NCI-H187 treated with DMSO at 0.1 percent for 48 hours (cell line): Measurements from ENCODE around the gene SPTLC1.
"Not testable (repeated sequence)": the region's sequence is repeated elsewhere in the genome, so short reads cannot be mapped to it uniquely, and the experiment has no call there.

ENCODE experiments used
- DNase-seq: peaks from one replicate; lab custom pipeline; 2025; lab: John Stamatoyannopoulos, UW

The SPTLC1 gene

DNA sequence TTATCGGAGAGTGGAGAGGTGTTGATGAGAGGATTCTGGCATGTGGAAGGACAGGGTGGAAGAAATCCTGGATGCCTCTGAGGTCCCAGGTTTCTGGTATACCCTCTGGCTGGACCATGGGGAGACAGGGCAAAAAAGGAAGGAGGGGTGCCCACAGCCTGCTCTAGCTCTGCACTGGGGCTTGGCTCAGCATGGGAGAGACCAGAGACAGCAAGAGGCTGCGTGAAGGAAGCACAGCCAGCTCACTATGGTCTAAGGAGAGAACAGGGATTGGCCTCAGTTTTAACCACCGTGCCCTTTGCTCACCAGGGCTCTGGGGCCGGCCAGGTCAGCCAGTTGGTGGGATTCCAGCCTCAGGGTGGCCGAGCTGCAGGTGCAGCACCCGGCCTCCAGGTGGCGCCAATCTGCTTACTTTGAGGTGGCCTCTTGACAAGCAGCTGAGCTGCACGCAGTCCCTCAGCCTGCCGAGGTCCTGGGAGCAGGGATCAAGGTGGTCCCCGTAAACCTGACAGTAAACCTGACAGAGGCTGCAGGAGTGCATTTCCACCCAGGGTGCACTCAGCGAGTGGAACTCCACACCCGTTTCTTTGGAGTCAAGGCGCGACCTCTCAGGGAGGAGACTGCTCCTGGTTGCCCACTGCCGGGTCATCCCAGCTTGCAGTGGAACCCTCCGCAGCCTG, 25.0 kb upstream of the SPTLC1 start:
- DNase-seq = no peak

GRCh38 chr9:92138960-92139540, 23.8 kb upstream of the SPTLC1 start:
- not testable (repeated sequence) for DNase-seq

- no peak for DNase-seq
These were observed 23.1 kb upstream of the SPTLC1 start for GRCh38 chr9:92138157-92138959.

DNA sequence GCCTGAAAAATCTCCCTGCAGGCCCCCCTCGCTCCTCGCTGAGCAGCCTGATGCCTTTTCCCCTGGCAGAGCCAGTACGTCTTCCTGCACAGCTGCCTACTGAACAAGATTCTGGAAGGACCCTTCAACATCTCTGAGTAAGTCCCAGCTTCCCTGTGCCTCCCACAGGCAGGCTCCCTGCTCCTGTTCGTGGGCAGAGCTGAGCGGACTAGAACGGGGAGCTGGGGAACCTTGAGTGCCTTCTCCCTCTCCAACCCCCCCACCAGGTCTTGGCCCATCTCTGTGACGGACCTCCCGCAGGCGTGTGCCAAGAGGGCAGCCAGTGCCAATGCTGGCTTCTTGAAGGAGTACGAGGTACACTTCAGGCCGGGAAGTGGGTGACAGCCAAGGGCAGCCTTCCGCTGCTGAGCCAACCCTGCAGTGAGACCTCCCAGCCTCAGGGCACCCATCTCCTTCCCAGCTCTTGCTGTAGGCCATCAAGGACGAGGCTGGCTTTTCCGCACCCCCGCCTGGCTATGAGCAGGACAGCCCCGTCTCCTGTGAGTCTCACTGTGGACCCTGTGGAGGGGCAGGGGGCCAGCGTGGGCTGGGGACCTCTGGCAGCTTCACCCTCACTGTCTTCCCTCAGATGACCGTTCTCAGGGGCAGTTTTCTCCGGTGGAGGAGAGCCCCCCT, 21.1 kb upstream of the SPTLC1 start:
- DNase-seq = no peak

- DNase-seq = no peak
These were observed 20.4 kb upstream of the SPTLC1 start for GRCh38 chr9:92135576-92135975.

- DNase-seq = no peak
These were observed 18.9 kb upstream of the SPTLC1 start for GRCh38 chr9:92133949-92134604.

DNA sequence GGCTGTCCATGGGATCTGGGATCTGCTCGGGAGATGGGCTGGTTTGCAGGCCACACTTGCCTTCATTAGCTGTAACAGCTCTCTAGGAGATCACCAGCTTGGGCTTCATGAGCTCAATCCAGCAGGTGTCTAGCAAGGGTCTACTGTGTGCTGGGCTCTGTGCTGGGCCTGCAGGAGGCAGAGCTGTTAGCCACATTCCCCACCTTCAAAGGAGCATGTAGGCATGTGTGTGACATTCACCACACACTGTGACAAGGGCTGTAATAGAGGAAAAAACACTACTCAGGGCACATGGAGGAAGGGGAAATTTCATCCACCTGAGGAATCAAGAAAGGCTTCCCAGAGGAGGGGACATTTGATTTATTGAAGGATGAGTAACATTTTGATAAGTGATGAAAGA, 17.7 kb upstream of the SPTLC1 start:
- not testable (repeated sequence) for DNase-seq

- DNase-seq = no peak
These were observed 17.3 kb upstream of the SPTLC1 start for GRCh38 chr9:92132501-92132900.

DNA sequence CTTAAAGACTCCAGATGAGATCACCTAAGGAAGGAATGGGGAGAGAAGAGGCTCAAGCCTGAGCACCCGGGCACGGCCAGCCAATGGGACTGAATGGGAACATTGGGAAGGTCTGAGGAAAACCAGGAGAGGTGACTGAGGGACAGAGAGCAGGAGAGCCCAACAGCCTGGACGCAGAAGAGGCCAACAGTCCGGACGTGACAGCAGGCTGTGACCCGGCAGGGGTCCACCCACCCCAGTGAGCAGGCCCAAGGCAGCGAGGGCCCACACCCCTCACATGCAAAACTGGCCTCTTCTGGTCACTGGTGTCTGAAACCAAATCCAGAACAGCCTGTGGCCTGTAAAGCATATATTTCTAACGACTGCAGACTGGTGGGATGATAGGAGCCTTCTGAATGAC, 7.6 kb upstream of the SPTLC1 start:
- no peak for DNase-seq

- no peak for DNase-seq
These were observed 6.8 kb upstream of the SPTLC1 start for GRCh38 chr9:92122061-92122460.

GRCh38 chr9:92121265-92121664, 6.1 kb upstream of the SPTLC1 start:
- no peak for DNase-seq

DNA sequence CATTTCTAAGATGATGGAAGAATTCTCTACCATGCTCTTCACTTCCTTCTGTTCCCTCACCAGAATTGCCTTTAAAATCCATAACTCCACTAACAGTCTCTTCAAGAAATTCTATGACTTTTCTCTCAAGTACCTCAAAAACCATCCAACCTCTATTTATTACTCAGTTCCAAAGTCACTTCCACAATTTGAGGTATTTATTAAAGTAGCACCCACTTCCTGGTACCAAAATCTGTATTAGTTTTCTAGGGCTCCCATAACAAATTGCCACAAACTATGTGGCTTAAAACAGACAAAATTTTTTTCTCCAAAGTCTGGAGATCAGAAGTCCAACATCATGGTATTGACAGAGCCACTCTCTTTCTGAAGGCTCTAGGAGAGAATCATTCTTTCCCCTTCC, 4.9 kb upstream of the SPTLC1 start:
- DNase-seq = no peak

DNA sequence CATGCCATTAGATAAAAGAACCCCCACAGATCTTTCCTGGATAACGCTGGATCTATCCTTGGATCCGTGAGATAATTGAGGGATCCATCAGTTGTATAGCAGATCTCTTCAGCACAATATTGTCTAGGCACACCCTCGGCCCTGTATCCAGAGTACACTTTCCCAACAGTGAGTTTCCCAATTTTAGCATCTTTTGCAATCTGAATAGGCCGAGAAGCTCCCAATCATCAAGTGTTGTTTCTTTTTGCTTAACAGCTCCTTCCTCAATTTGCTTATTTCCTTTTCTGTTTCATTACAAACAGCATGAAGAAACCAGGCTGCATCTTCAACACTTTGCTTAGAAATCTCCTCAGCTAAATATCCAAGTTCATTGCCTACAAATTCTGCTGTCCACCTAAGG, 4.4 kb upstream of the SPTLC1 start:
- no peak for DNase-seq

DNA sequence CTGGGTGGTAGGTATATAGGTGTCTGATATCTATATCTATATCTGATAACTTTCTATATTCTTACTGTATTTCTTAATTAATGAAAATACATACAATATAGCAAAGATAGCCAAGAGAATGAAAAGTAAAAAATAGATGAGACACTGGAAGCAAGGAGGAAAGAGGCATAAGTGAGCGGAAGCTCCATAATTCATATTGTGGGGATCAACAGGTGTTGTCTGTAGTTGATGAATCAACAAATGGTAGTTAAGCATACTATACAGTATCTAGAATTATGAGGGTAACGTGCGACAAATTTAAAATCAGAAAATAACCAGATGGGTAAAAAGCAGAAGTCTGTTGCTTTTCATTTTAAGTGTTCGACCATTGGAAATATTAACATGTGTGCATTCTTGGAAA, 7.1 kb downstream of the SPTLC1 start:
- DNase-seq = no peak

DNA sequence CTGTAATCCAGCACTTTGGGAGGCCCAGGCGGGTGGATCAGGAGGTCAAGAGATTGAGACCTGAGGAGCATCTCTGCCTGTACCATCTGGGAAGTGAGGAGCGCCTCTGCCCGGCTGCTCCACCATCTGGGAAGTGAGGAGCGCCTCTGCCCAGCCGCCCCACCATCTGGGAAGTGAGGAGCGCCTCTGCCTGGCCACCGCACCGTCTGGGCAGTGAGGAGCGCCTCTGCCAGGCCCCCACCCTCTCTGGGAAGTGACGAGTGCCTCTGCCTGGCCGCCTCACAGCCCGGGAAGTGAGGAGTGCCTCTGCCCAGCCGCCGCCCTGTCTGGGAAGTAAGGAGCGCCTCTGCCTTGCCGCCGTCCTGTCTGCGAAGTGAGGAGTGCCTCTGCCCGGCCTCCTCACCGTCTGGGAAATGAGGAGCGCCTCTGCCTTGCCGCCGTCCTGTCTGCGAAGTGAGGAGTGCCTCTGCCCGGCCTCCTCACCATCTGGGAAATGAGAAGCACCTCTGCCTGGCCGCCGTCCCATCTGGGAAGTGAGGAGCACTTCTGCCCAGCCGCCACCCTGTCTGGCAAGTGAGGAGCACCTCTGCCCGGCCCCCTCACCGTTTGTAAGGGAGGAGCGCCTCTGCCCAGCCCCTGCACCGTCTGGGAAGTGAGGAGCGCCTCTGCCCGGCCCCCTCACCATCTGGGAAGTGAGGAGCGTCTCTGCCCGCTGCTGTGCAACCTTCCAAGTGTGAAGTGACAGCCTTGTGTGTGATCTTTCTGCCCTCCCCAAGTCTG, 9.6 kb downstream of the SPTLC1 start:
- not testable (repeated sequence) for DNase-seq

DNA sequence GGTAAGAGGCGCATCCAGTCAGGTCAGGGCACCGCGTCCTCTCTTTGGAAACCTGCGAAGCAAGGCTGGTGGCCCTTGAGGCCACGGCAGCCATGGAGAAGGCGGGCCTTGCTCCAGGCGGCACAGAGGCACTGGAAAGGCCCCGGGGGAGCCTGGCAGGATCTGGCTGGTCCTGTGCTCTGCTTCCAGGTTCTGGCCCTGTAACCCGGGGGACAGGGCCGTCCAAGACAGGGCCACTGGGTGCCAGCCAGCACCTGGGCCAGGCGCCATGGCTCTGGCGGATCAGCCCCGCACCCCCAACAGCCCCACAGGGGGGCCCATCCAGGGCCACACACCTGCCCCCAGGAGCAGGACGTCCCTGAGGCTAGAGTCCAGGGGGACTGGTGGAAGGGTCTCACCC, 11.6 kb downstream of the SPTLC1 start:
- DNase-seq = not testable (repeated sequence)

- no peak for DNase-seq
These were observed 14.8 kb downstream of the SPTLC1 start for GRCh38 chr9:92100237-92100911.

DNA sequence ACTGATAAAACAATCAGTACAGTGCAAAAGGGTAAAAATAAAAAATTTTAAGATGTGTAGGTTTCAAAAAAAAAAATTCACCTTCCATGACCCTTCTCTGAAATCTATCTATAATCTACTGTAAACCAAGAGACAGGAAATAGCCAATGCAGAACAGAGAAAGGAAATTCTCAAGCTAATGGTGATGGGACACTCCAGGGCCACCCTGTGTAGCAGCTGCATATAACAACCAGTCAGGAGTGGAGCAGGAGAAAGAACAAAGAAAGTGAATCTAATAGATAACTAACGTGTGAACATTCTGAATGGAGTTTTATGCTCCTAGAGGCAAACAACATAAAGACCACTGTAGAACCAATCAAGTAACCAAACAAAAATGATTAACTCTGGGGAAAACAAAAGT, 16.6 kb downstream of the SPTLC1 start:
- no peak for DNase-seq

GRCh38 chr9:92097997-92098482, 17.2 kb downstream of the SPTLC1 start:
- no peak for DNase-seq

GRCh38 chr9:92095236-92095635, 20.0 kb downstream of the SPTLC1 start:
- DNase-seq = no peak

- DNase-seq = no peak
These were observed 20.6 kb downstream of the SPTLC1 start for GRCh38 chr9:92094655-92095054.
